ENCODE data around the gene SLX4IP. TPM values are rescaled to one million over a fixed set of nuclear protein-coding genes. Genes with fewer than 3 reads are reported as not detected.
A peak's percentile ranks its signal among the peaks of the same experiment; 100 is the strongest.

Gene SLX4IP
- total and polyA plus RNA-seq, 2 of the 13 experiments (the other 11 are each of a cell fraction or from before 2014, with no cell fraction given): 3.6 to 7.3 TPM

GRCh38 chr20:10603971-10604864, 169.1 kb downstream of the SLX4IP start (continued):
- peak; percentile 53; the same call in 1 of the 2 replicates for TF ChIP-seq ZNF503 (CRISPR knock-in tag; IDR thresholded peaks at IDR 0.05)
- TF ChIP-seq NFKBIZ (CRISPR knock-in tag; IDR thresholded peaks at IDR 0.05): peak; percentile 98
- TF ChIP-seq PHF21A (CRISPR knock-in tag; IDR thresholded peaks at IDR 0.05): peak; percentile 91
- TF ChIP-seq, protein P1, sequence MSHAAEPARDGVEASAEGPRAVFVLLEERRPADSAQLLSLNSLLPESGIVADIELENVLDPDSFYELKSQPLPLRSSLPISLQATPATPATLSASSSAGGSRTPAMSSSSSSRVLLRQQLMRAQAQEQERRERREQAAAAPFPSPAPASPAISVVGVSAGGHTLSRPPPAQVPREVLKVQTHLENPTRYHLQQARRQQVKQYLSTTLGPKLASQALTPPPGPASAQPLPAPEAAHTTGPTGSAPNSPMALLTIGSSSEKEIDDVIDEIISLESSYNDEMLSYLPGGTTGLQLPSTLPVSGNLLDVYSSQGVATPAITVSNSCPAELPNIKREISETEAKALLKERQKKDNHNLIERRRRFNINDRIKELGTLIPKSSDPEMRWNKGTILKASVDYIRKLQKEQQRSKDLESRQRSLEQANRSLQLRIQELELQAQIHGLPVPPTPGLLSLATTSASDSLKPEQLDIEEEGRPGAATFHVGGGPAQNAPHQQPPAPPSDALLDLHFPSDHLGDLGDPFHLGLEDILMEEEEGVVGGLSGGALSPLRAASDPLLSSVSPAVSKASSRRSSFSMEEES (CRISPR knock-in tag; IDR thresholded peaks at IDR 0.05): peak; percentile 96
- no peak for TF ChIP-seq ZNF235 (CRISPR knock-in tag; IDR thresholded peaks at IDR 0.05; ENCODE audit: borderline replicate concordance)
- peak; percentile 98 for TF ChIP-seq FOXA3 (CRISPR knock-in tag; IDR thresholded peaks at IDR 0.05)
- TF ChIP-seq ZNF883 (CRISPR knock-in tag; IDR thresholded peaks at IDR 0.05; ENCODE audit: not compliant biosample characterization): no peak
- TF ChIP-seq, protein P2, sequence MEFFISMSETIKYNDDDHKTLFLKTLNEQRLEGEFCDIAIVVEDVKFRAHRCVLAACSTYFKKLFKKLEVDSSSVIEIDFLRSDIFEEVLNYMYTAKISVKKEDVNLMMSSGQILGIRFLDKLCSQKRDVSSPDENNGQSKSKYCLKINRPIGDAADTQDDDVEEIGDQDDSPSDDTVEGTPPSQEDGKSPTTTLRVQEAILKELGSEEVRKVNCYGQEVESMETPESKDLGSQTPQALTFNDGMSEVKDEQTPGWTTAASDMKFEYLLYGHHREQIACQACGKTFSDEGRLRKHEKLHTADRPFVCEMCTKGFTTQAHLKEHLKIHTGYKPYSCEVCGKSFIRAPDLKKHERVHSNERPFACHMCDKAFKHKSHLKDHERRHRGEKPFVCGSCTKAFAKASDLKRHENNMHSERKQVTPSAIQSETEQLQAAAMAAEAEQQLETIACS (CRISPR knock-in tag; IDR thresholded peaks at IDR 0.05): no peak
- peak; percentile 95; the same call in 1 of the 2 replicates for TF ChIP-seq ARID3A (IDR thresholded peaks at IDR 0.05; ENCODE audit: low read depth, low read length)
- TF ChIP-seq ZNF547 (CRISPR knock-in tag; IDR thresholded peaks at IDR 0.05): peak; percentile 57
- peak; percentile 13; the same call in 1 of the 2 replicates for TF ChIP-seq ZSCAN5A (CRISPR knock-in tag; IDR thresholded peaks at IDR 0.05; ENCODE audit: borderline replicate concordance)
- TF ChIP-seq POGZ (CRISPR knock-in tag; IDR thresholded peaks at IDR 0.05): peak; percentile 98
- TF ChIP-seq HOXA9 (CRISPR knock-in tag; IDR thresholded peaks at IDR 0.05; ENCODE audit: borderline replicate concordance): no peak
- TF ChIP-seq PREB (CRISPR knock-in tag; IDR thresholded peaks at IDR 0.05): no peak
- no peak for TF ChIP-seq CENPX (CRISPR knock-in tag; IDR thresholded peaks at IDR 0.05)
- TF ChIP-seq MATR3 (CRISPR knock-in tag; IDR thresholded peaks at IDR 0.05): no peak
- peak; percentile 99 for TF ChIP-seq HOMEZ (CRISPR knock-in tag; IDR thresholded peaks at IDR 0.05; ENCODE audit: low read depth)
